MCF 10A (cell line): Measurements from ENCODE around the gene TCF4. TPM values are rescaled to one million over a fixed set of nuclear protein-coding genes. Genes with fewer than 3 reads are reported as not detected.

Experiments
- BruUV-seq: library from RNA; stranded (reverse); fragments of 400-500 nt; replicated peaks from 2 replicates; lab custom pipeline; 2021; lab: Mats Ljungman, UMichigan
- CTCF ChIA-PET: fragments of 300-600 bp; sonication (Branson Sonifier 250); formaldehyde crosslinking; extraction: SDS; loops from one replicate; lab custom pipeline; 2021; ENCODE audit warnings: antibody characterized with exemption, inconsistent platforms; lab: Yijun Ruan, JAX
- POLR2A ChIA-PET: fragments of 300-600, 350-650 bp; sonication (Branson Sonifier 250); formaldehyde crosslinking; extraction: SDS; loops from one replicate; lab custom pipeline; 2020; ENCODE audit warnings: antibody characterized with exemption, inconsistent platforms; lab: Yijun Ruan, JAX
- DNase-seq: peaks from one replicate; pipeline ENCODE4 v3.0.0-alpha.2; 2018; ENCODE audit not compliant: unreplicated experiment
- H3K27ac Mint-ChIP-seq: one replicate; pipeline ENCODE4 v1.8.0; 2022; ENCODE audit warnings: mild to moderate bottlenecking, low read depth, mixed read lengths; ENCODE audit not compliant: unreplicated experiment
- H3K27me3 Mint-ChIP-seq: one replicate; pipeline ENCODE4 v1.8.0; 2022; ENCODE audit warnings: mixed read lengths; ENCODE audit not compliant: insufficient read depth, unreplicated experiment
- H3K36me3 Mint-ChIP-seq: one replicate; pipeline ENCODE4 v1.8.0; 2022; ENCODE audit warnings: mild to moderate bottlenecking, moderate library complexity, mixed read lengths; ENCODE audit not compliant: insufficient read depth, unreplicated experiment
- H3K4me1 Mint-ChIP-seq: one replicate; pipeline ENCODE4 v1.8.0; 2022; ENCODE audit warnings: mixed read lengths; ENCODE audit not compliant: insufficient read depth, unreplicated experiment
- H3K4me3 Mint-ChIP-seq: one replicate; pipeline ENCODE4 v1.8.0; 2022; ENCODE audit warnings: mild to moderate bottlenecking, moderate library complexity, mixed read lengths; ENCODE audit not compliant: unreplicated experiment
- H3K9me3 Mint-ChIP-seq: one replicate; pipeline ENCODE4 v1.8.0; 2022; ENCODE audit warnings: mixed read lengths; ENCODE audit not compliant: unreplicated experiment
- CTCF ChIP-seq: fragments of 200-600 bp; IDR thresholded peaks from one replicate; pipeline ENCODE4 v1.8.0; 2022; ENCODE audit warnings: antibody characterized with exemption, mild to moderate bottlenecking; ENCODE audit not compliant: unreplicated experiment
- intact Hi-C: fragments of 100-400 bp; cut with micrococcal nuclease; formaldehyde crosslinking; loops from 2 replicates; pipeline ENCODE4 v1.14.1; 2022
- total RNA-seq: library from RNA; stranded (reverse); gene quantifications from 2 replicates; pipeline ENCODE4 v1.2.3, GENCODE V29; 2022

Gene TCF4
- total RNA-seq, 1 experiment from 2014 or later = 6.2 TPM

GRCh38 chr18:55265984-55266383 lies 322.0 kb downstream of the TCF4 start:
- Mint-ChIP-seq H3K27ac (no peak overlapping the region), H3K36me3 (peaks cover 7% of the 10 kb centered on the region), H3K4me1 (no peaks in the 10 kb centered on the region), H3K4me3 (no peak overlapping the region), H3K9me3 (no peaks in the 10 kb centered on the region), H3K27me3 (no peaks in the 10 kb centered on the region)
- TF ChIP-seq CTCF = no peak
- CTCF ChIA-PET = interaction anchor here (0.6 kb wide), 1 partner anchor 595 kb away, joined by 4 read pairs; no protein-coding TSS in a partner anchor
- intact Hi-C loops = no loop called here
- no TSS peak for BruUV-seq
- DNase-seq = no peak
- POLR2A ChIA-PET = interaction anchor here (1.2 kb wide), 1 partner anchor 10 kb away, joined by 3 read pairs; no protein-coding TSS in a partner anchor

- intact Hi-C loops = no loop called here
- no peaks in the 10 kb centered on the region for H3K27me3 Mint-ChIP-seq
- TF ChIP-seq CTCF = no peak
- H3K27ac Mint-ChIP-seq = no peak overlapping the region
- H3K4me3 Mint-ChIP-seq = no peak overlapping the region
- BruUV-seq = no TSS peak
- POLR2A ChIA-PET = no interaction called here
- no peaks in the 10 kb centered on the region for H3K9me3 Mint-ChIP-seq
- CTCF ChIA-PET = no interaction called here
- H3K4me1 Mint-ChIP-seq = no peaks in the 10 kb centered on the region
- peaks cover 7% of the 10 kb centered on the region for H3K36me3 Mint-ChIP-seq
- DNase-seq = no peak
Measured at GRCh38 chr18:55265130-55265675, 322.8 kb downstream of the TCF4 start.

GRCh38 chr18:55264108-55264507 lies 323.9 kb downstream of the TCF4 start:
- Mint-ChIP-seq H3K4me3 (no peak overlapping the region), H3K27ac (no peak overlapping the region), H3K9me3 (no peaks in the 10 kb centered on the region), H3K36me3 (peaks cover 7% of the 10 kb centered on the region), H3K27me3 (no peaks in the 10 kb centered on the region), H3K4me1 (no peaks in the 10 kb centered on the region)
- POLR2A ChIA-PET = interaction anchor here (0.7 to 1.2 kb wide), 2 partner anchors 37 to 103 kb away, joined by 3 to 4 read pairs; no protein-coding TSS in a partner anchor
- no peak for TF ChIP-seq CTCF
- no peak for DNase-seq
- no TSS peak for BruUV-seq
- intact Hi-C loops = no loop called here
- CTCF ChIA-PET = interaction anchor here (0.6 to 0.7 kb wide), 2 partner anchors 8 to 1312 kb away, joined by 3 to 5 read pairs; no protein-coding TSS in a partner anchor

GRCh38 chr18:55262021-55262560 lies 325.9 kb downstream of the TCF4 start:
- CTCF ChIA-PET = no interaction called here
- H3K36me3 Mint-ChIP-seq = peaks cover 4% of the 10 kb centered on the region
- H3K4me1 Mint-ChIP-seq = no peaks in the 10 kb centered on the region
- no peak for DNase-seq
- no peak overlapping the region for H3K4me3 Mint-ChIP-seq
- intact Hi-C loops = no loop called here
- H3K9me3 Mint-ChIP-seq = no peaks in the 10 kb centered on the region
- no peaks in the 10 kb centered on the region for H3K27me3 Mint-ChIP-seq
- POLR2A ChIA-PET = no interaction called here
- H3K27ac Mint-ChIP-seq = no peak overlapping the region
- TF ChIP-seq CTCF = no peak
- no TSS peak for BruUV-seq
